Heart left ventricle (tissue), 13 donors: ENCODE results near the gene FBL.

Experiments
- POLR2A ChIP-seq, 2 donors: fragments of 450-650 bp; IDR thresholded peaks; one replicate each; pipeline ENCODE4 v1.6.1; 2017; ENCODE audit warnings: antibody characterized with exemption in 2 of 2, mild to moderate bottlenecking in 2 of 2, moderate library complexity in 2 of 2
- TF ChIP-seq, protein P1 (sequence below), 12 donors: fragments of 200-600 bp; sonication (generic) in 4 of 12; IDR thresholded peaks; one replicate each; pipeline versions ENCODE4 v1.5.0 to v1.8.0; 2018 to 2022; ENCODE audit warnings: antibody characterized with exemption in 12 of 12, mild to moderate bottlenecking in 5 of 12
- donor health status: ischemic (EF 13 %, LVEDD 7.1; RV severe dilation, severe dysfunction).
- donor health status: DM: no; HTN: yes; CAD: no.
- donor health status: DM: no; HTN: no; CAD: no.
- donor health status: ischemic (EF 25% LVEDD 6.9; RV normal size, moderate dysfunction).
- donor health status: ischemic (EF 25% LVEDD 5.7; RV mildly dilated, moderate dysfunction).
- donor health status: ischemic (EF 35%, LVEDD 5.7; RV mildly dilated, moderate dysfunction).
- donor health status: nonischemic (EF 11% LVEDD 7.7; RV severe dilation, severe dysfunction).
- donor health status: DM: yes; HTN: yes; CAD: no.
- donor health status: PGD.
- donor health status: ischemic (EF 29% LVEDD 5.4; RV normal size, mild dysfunction).
- donor health status: nonischemic (EF 23%, LVEDD 6.1; RV moderate dilation, normal function).

DNA sequence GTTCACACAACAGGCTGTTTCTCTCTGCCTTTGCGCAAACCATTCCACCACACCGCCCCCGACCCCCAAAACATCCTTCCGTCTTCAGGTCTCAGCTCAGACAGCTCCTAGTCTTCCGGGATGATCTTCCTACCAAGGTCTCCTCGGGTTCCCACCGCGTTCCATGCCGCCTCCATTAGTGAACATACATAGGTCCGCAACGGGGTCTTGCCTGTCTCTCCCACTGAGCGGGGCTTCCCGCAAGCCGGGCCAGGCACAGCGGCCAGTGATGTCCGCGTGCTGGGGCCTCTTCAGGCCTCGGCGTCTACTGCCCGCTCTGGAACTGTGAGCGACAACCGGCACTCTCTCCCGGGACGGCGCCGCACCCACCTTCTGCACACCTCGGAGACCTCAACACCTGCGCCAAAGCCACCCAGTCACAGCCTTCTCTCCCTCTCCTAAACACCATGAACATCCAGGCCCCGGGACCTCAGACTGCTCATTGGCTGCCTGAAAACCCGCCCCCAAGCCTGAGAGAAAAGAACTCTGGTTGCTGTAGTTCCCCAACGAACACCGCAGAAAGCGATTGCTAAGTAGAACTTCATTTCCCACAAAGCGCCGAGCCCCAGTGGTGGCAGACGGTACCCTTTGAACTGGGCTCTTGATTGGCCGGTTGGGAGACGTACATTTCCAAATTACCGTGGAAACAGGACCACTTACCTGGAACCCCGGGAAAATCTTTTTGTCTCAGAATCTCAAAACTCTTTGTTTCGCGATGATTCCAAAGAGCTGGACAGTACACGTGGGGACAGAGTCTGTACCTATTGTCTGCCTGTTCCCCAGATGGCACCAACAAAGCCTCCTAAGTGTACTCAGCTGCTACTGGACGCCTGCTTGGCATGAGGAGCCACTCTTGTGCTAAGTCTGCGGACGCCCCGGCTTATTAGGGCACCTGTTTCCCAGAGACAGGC is 21.8 kb downstream of the FBL start:
- TF ChIP-seq, protein P1, sequence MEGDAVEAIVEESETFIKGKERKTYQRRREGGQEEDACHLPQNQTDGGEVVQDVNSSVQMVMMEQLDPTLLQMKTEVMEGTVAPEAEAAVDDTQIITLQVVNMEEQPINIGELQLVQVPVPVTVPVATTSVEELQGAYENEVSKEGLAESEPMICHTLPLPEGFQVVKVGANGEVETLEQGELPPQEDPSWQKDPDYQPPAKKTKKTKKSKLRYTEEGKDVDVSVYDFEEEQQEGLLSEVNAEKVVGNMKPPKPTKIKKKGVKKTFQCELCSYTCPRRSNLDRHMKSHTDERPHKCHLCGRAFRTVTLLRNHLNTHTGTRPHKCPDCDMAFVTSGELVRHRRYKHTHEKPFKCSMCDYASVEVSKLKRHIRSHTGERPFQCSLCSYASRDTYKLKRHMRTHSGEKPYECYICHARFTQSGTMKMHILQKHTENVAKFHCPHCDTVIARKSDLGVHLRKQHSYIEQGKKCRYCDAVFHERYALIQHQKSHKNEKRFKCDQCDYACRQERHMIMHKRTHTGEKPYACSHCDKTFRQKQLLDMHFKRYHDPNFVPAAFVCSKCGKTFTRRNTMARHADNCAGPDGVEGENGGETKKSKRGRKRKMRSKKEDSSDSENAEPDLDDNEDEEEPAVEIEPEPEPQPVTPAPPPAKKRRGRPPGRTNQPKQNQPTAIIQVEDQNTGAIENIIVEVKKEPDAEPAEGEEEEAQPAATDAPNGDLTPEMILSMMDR (IDR thresholded peaks at IDR 0.05) = no peak
- peak; percentile 18 to 66 for TF ChIP-seq POLR2A (IDR thresholded peaks at IDR 0.05)
